Activated naive CD4-positive, alpha-beta T cell treated with anti-CD3 and anti-CD28 coated beads, Interleukin-2, amount 10 ng/mL, durations not matched to agents 7 days and 5 days (primary cell): Measurements from ENCODE around the gene CAPN15.

ENCODE experiments used
- CTCF ChIA-PET: fragments of 350-600 bp; sonication (Branson Sonifier 250); formaldehyde crosslinking; loops from one replicate; lab custom pipeline; 2021; ENCODE audit warnings: antibody characterized with exemption; lab: Charles Lee
- DNase-seq: peaks from one replicate; pipeline ENCODE4 v3.0.0-alpha.2; 2020
- H3K27ac Mint-ChIP-seq: one replicate; pipeline ENCODE4 v1.8.0; 2021; ENCODE audit warnings: mild to moderate bottlenecking, moderate library complexity, mixed read lengths
- H3K27me3 Mint-ChIP-seq: one replicate; pipeline ENCODE4 v1.8.0; 2021; ENCODE audit warnings: mild to moderate bottlenecking, mixed read lengths
- H3K36me3 Mint-ChIP-seq: one replicate; pipeline ENCODE4 v1.8.0; 2021; ENCODE audit warnings: mixed read lengths
- H3K4me1 Mint-ChIP-seq: one replicate; pipeline ENCODE4 v1.8.0; 2021; ENCODE audit warnings: mixed read lengths
- H3K4me3 Mint-ChIP-seq: one replicate; pipeline ENCODE4 v1.8.0; 2021; ENCODE audit warnings: mild to moderate bottlenecking, moderate library complexity, mixed read lengths
- H3K9me3 Mint-ChIP-seq: one replicate; pipeline ENCODE4 v1.8.0; 2021; ENCODE audit warnings: mixed read lengths

CAPN15 gene

GRCh38 chr16:537415-538335 is 10.2 kb downstream of the CAPN15 start:
- no peak for DNase-seq
- Mint-ChIP-seq H3K27ac (no peak overlapping the region), H3K36me3 (peaks cover 5% of the 10 kb centered on the region), H3K9me3 (no peaks in the 10 kb centered on the region), H3K4me3 (no peak overlapping the region), H3K27me3 (no peaks in the 10 kb centered on the region), H3K4me1 (peaks cover 5% of the 10 kb centered on the region)
- CTCF ChIA-PET: interaction anchor here (1.1 kb wide), 1 partner anchor 9 kb away, joined by 4 read pairs; no protein-coding TSS in a partner anchor

- no peak overlapping the region for H3K4me3 Mint-ChIP-seq
- peaks cover 5% of the 10 kb centered on the region for H3K4me1 Mint-ChIP-seq
- peaks cover 5% of the 10 kb centered on the region for H3K36me3 Mint-ChIP-seq
- H3K27ac Mint-ChIP-seq: no peak overlapping the region
- no peak for DNase-seq
- no peaks in the 10 kb centered on the region for H3K27me3 Mint-ChIP-seq
- no peaks in the 10 kb centered on the region for H3K9me3 Mint-ChIP-seq
- CTCF ChIA-PET: no interaction called here
These were observed 12.5 kb downstream of the CAPN15 start for GRCh38 chr16:539901-540530.

GRCh38 chr16:540645-541340 is 13.3 kb downstream of the CAPN15 start:
- CTCF ChIA-PET: interaction anchor here (0.7 kb wide), 1 partner anchor 434 kb away, joined by 3 read pairs; no protein-coding TSS in a partner anchor
- H3K36me3 Mint-ChIP-seq: peaks cover 5% of the 10 kb centered on the region
- no peak overlapping the region for H3K4me3 Mint-ChIP-seq
- H3K9me3 Mint-ChIP-seq: no peaks in the 10 kb centered on the region
- no peak overlapping the region for H3K27ac Mint-ChIP-seq
- peaks cover 5% of the 10 kb centered on the region for H3K4me1 Mint-ChIP-seq
- no peak for DNase-seq
- no peaks in the 10 kb centered on the region for H3K27me3 Mint-ChIP-seq

DNA sequence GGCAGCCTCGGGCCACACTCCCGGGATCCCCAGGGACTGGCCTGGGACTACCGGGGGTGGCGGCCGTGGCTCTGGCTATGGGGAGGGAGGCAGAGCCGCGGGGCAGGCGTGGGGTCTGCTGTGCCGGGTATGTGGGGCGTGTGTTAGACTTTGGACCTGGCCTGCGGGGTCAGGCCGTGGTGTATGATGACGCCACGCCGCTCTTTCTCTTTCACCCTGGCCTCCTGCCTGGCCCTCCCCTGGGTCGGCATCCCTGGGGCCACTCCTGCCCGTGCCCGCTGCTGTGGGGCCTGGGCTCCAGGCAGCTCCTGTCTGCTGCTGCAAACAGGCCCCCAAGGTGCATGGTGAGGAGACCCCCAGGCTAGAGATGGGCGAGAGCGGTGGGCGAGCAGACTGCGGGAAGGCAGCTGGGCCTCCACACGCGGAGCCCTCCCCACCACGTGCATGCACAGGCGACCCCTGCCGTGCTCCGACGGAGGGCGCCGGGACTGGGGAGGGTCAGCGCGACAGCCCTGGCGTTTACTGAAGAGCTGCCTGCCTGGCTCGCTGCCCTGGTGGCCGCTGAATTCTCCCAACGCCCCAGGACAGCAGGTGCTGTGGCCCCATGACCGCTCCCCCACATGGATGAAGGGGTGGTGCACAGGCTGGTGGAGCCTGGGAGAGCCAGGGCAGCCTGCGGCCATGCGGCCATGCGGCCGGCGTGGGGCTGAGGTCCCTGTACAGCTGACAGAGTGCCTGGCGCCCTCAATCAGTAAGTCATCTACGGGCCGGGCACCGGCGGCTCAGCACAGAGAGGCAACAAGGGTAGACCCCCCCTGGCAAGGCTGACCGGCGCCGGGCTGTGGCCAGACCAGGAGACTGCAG is 16.0 kb downstream of the CAPN15 start:
- Mint-ChIP-seq H3K4me1 (peaks cover 5% of the 10 kb centered on the region), H3K9me3 (no peaks in the 10 kb centered on the region), H3K27ac (no peak overlapping the region), H3K4me3 (no peak overlapping the region), H3K27me3 (no peaks in the 10 kb centered on the region), H3K36me3 (peaks cover 5% of the 10 kb centered on the region)
- DNase-seq: no peak
- CTCF ChIA-PET: no interaction called here

DNA sequence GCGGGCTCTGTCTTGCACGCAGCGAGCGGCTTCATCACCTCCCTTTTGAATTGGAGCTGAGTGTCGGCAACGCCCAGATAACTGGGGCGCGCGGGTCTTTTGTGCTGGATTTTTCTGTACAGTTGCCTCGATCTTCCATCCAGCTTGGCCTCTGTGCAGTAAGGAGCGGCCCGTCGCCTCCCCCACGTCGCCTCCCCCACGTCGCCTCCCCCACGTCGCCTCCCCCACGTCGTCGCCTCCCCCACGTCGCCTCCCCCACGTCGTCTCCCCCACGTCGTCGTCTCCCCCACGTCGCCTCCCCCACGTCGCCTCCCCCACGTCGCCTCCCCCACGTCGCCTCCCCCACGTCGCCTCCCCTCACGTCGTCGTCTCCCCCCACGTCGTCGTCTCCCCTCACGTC is 17.0 kb downstream of the CAPN15 start:
- Mint-ChIP-seq H3K36me3 (peaks cover 5% of the 10 kb centered on the region), H3K4me3 (no peak overlapping the region), H3K27ac (no peak overlapping the region), H3K27me3 (no peaks in the 10 kb centered on the region), H3K9me3 (no peaks in the 10 kb centered on the region), H3K4me1 (peaks cover 5% of the 10 kb centered on the region)
- CTCF ChIA-PET: no interaction called here
- no peak for DNase-seq

DNA sequence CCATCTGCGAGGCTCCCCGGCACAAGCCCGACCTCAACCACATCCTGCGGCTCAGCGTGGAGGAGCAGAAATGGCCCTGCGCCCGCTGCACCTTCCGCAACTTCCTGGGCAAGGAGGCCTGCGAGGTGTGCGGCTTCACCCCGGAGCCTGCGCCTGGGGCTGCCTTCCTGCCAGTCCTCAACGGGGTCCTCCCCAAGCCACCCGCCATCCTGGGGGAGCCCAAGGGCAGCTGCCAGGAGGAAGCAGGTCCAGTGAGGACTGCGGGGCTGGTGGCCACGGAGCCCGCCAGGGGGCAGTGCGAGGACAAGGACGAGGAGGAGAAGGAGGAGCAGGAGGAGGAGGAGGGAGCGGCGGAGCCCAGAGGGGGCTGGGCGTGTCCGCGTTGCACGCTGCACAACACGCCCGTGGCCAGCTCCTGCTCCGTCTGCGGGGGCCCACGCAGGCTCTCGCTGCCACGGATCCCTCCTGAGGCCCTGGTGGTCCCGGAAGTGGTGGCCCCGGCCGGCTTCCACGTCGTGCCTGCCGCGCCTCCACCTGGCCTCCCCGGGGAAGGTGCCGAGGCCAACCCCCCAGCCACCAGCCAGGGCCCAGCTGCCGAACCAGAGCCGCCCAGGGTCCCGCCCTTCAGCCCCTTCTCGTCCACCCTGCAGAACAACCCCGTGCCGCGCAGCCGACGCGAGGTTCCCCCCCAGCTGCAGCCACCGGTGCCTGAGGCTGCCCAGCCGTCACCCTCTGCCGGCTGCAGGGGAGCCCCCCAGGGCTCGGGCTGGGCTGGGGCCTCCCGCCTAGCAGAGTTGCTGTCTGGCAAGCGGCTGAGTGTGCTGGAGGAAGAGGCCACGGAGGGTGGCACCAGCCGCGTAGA is 19.6 kb downstream of the CAPN15 start:
- no peak overlapping the region for H3K4me3 Mint-ChIP-seq

DNA sequence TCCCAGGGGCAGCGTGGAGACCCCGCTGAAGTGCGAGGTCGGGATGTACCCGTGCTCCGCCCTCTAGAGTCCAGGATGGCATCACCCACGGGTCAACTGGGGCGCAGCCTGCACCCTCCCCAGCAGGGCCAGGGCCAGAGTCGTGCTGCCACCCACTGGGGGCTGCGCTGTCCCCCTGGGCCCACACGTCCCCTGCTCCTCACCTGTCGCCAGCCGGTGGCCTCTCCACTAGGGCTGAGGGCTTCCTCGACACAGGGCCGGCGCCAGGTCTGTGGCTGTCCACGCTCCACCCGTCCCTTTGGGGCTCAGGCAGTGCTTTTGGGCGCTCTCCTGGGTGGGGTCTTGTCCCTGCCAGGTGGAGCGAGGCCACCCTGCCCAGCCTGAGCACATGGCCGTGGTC is 21.1 kb downstream of the CAPN15 start:
- Mint-ChIP-seq H3K9me3 (no peaks in the 10 kb centered on the region), H3K27me3 (no peaks in the 10 kb centered on the region), H3K4me3 (no peak overlapping the region), H3K27ac (no peak overlapping the region), H3K36me3 (peaks cover 2% of the 10 kb centered on the region), H3K4me1 (no peaks in the 10 kb centered on the region)
- CTCF ChIA-PET: no interaction called here
- DNase-seq: no peak

More for the DNA sequence above, 19.6 kb downstream of the CAPN15 start:
- Mint-ChIP-seq H3K27ac (no peak overlapping the region), H3K36me3 (peaks cover 5% of the 10 kb centered on the region), H3K9me3 (no peaks in the 10 kb centered on the region), H3K4me1 (peaks cover 4% of the 10 kb centered on the region), H3K27me3 (no peaks in the 10 kb centered on the region)
- DNase-seq: peak; percentile 61
- CTCF ChIA-PET: no interaction called here

- no peak overlapping the region for H3K4me3 Mint-ChIP-seq
- no peaks in the 10 kb centered on the region for H3K27me3 Mint-ChIP-seq
- no peak overlapping the region for H3K27ac Mint-ChIP-seq
- no peaks in the 10 kb centered on the region for H3K9me3 Mint-ChIP-seq
- H3K36me3 Mint-ChIP-seq: peaks cover 4% of the 10 kb centered on the region
- CTCF ChIA-PET: no interaction called here
- no peaks in the 10 kb centered on the region for H3K4me1 Mint-ChIP-seq
- no peak for DNase-seq
These were observed 22.2 kb downstream of the CAPN15 start for GRCh38 chr16:549544-550263.

GRCh38 chr16:551210-551609 is 23.7 kb downstream of the CAPN15 start:
- Mint-ChIP-seq H3K27me3 (no peaks in the 10 kb centered on the region), H3K36me3 (peaks cover 4% of the 10 kb centered on the region)

DNA sequence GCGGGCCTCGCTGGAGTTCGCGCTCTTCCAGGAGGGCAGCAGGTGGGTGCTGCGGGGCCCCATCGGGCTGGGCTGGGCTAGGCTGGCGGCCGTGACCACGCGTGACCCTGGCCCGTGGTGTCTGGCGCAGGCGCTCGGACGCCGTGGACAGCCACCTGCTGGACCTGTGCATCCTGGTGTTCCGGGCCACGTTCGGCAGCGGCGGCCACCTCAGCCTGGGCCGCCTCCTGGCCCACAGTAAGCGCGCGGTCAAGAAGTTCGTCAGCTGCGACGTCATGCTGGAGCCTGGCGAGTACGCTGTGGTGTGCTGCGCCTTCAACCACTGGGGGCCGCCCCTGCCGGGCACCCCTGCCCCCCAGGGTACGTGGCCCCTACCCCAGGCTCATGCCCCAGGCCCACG is 24.7 kb downstream of the CAPN15 start:
- Mint-ChIP-seq H3K4me3 (no peak overlapping the region), H3K27me3 (peaks cover under 1% of the 10 kb centered on the region), H3K4me1 (no peaks in the 10 kb centered on the region), H3K9me3 (no peaks in the 10 kb centered on the region), H3K27ac (no peak overlapping the region), H3K36me3 (peaks cover 4% of the 10 kb centered on the region)
- DNase-seq: no peak
- CTCF ChIA-PET: no interaction called here

More at GRCh38 chr16:551210-551609, 23.7 kb downstream of the CAPN15 start:
- Mint-ChIP-seq H3K27ac (no peak overlapping the region), H3K4me3 (no peak overlapping the region), H3K4me1 (no peaks in the 10 kb centered on the region), H3K9me3 (no peaks in the 10 kb centered on the region)
- no peak for DNase-seq
- CTCF ChIA-PET: no interaction called here

DNA sequence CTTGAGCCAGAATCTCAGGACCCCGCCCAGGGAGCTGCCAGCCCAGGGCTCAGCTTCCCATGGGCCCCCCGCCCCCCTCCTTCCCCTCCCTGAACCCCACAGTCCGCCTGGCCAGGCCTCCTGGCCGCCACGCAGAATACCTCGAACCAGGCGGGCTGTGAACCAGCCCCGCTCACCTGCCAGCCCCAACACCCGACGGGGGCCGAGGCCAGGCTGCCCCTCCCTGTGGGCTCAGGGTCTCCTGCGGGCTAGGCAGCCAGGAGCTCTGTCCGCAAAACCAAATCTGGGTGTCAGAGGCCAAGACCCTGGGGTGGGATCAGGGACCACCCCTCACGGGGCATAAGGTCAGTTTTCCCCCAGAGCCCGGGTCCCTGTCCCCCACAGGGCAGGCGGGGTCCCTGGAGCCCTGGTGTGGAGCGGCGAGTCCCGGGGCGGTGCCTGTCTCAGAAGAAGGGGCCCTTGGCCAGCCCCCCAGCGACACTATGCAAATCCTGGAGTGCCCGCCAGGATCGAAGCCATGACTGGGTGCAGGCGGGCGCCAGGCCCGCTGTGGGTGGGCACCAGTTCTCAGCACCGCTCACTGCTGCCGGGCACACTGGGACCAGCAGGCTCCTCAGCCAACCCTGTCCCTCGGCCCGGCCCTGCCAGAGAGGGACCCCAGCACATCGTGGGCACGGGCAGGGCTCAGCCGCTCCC is 26.2 kb downstream of the CAPN15 start:
- Mint-ChIP-seq H3K27ac (no peak overlapping the region), H3K9me3 (no peaks in the 10 kb centered on the region)

DNA sequence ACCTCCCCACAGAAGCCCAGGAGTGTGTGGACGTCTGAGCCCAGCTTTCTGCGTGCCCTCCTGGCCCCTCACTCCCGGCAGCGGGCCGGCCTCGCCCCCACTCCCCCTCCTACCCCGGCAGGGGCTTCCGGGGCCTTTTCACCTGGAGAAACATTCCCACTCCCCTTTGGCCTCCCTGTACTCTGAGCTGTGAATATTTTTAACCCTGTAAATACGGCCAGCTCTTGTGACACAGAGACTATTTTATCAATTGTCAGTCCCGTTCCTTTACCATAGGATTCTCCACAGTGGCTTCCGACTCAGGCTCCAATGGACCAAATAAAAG is 26.7 kb downstream of the CAPN15 start:
- no peaks in the 10 kb centered on the region for H3K4me1 Mint-ChIP-seq
- no peak for DNase-seq
- CTCF ChIA-PET: no interaction called here
- no peak overlapping the region for H3K27ac Mint-ChIP-seq
- H3K36me3 Mint-ChIP-seq: peaks cover 4% of the 10 kb centered on the region
- no peak overlapping the region for H3K4me3 Mint-ChIP-seq
- peaks cover 21% of the 10 kb centered on the region for H3K27me3 Mint-ChIP-seq
- no peaks in the 10 kb centered on the region for H3K9me3 Mint-ChIP-seq

More for the DNA sequence above, 26.2 kb downstream of the CAPN15 start:
- no peak for DNase-seq
- peaks cover 4% of the 10 kb centered on the region for H3K36me3 Mint-ChIP-seq
- H3K4me1 Mint-ChIP-seq: no peaks in the 10 kb centered on the region
- peaks cover 16% of the 10 kb centered on the region for H3K27me3 Mint-ChIP-seq
- no peak overlapping the region for H3K4me3 Mint-ChIP-seq
- CTCF ChIA-PET: no interaction called here
